ENCODE results near the gene MORN2.

MORN2 gene

GRCh38 chr2:38875576-38876367 is at the start of gene MORN2, which contains the start of gene DHX57:
Gene MORN2 (plus strand): TSS chr2:38875976.
Gene DHX57 (minus strand): TSS chr2:38875934. CDS start chr2:38868405, 7,529 bp downstream.
- ATAC-seq = peak; percentile 99

- peak; percentile 48 to 49 for ATAC-seq
Measured at GRCh38 chr2:38827539-38828145, 48.1 kb upstream of the MORN2 start.

GRCh38 chr2:38828460-38828859 is 47.3 kb upstream of the MORN2 start:
- no peak for ATAC-seq

GRCh38 chr2:38829971-38830370 is 45.8 kb upstream of the MORN2 start:
- no peak for ATAC-seq

- no peak for ATAC-seq
Measured at GRCh38 chr2:38830526-38831159, 45.1 kb upstream of the MORN2 start.

GRCh38 chr2:38835015-38835601 is 40.7 kb upstream of the MORN2 start:
- no peak for ATAC-seq

GRCh38 chr2:38835990-38836389 is 39.8 kb upstream of the MORN2 start:
- peak; percentile 25 to 48 for ATAC-seq

- ATAC-seq = no peak
Measured at GRCh38 chr2:38836791-38837190, 39.0 kb upstream of the MORN2 start.

GRCh38 chr2:38850045-38850444 is 25.7 kb upstream of the MORN2 start:
- no peak for ATAC-seq

- no peak for ATAC-seq
Measured at GRCh38 chr2:38856165-38856564, 19.6 kb upstream of the MORN2 start.

- ATAC-seq = no peak
Measured at GRCh38 chr2:38862476-38862875, 13.3 kb upstream of the MORN2 start.

GRCh38 chr2:38863061-38863695 is 12.6 kb upstream of the MORN2 start:
- peak; percentile 55 to 80 for ATAC-seq

GRCh38 chr2:38866773-38867443 is 8.9 kb upstream of the MORN2 start:
- peak; percentile 32 to 57 for ATAC-seq

- no peak for ATAC-seq
Measured at GRCh38 chr2:38871432-38871831, 4.3 kb upstream of the MORN2 start.

- ATAC-seq = no peak
Measured at GRCh38 chr2:38873763-38874162, 2.0 kb upstream of the MORN2 start.

- no peak for ATAC-seq
Measured at GRCh38 chr2:38875227-38875575, 575 bp upstream of the MORN2 start.

- ATAC-seq = no peak
Measured at GRCh38 chr2:38876407-38876806, 631 bp downstream of the MORN2 start.

GRCh38 chr2:38886063-38886462 is 10.3 kb downstream of the MORN2 start:
- ATAC-seq = no peak

- ATAC-seq = no peak
Measured at GRCh38 chr2:38887347-38887746, 11.6 kb downstream of the MORN2 start.

GRCh38 chr2:38887902-38888554 is 12.3 kb downstream of the MORN2 start:
- no peak for ATAC-seq

- no peak for ATAC-seq
Measured at GRCh38 chr2:38889045-38889444, 13.3 kb downstream of the MORN2 start.

- ATAC-seq = no peak
Measured at GRCh38 chr2:38889575-38889974, 13.8 kb downstream of the MORN2 start, which contains the start of gene ARHGEF33. Gene ARHGEF33 (plus strand): TSS chr2:38889875. CDS start chr2:38919448, 29,573 bp downstream.

Data from activated CD4-positive, CD25-positive, alpha-beta regulatory T cell treated with anti-CD3 and anti-CD28 coated beads, Interleukin-2, amount 50 U/mL, for 24 hours (primary cell).